ENCODE results near the gene BEST2. TPM values are rescaled to one million over a fixed set of nuclear protein-coding genes. Genes with fewer than 3 reads are reported as not detected.

The BEST2 gene
- total RNA-seq, 2 experiments from 2014 or later, result not detected

- POLR2A ChIA-PET, result no interaction called here
- CTCF ChIA-PET, result interaction anchor here (0.5 to 25.8 kb wide), 6 partner anchors 13 to 109 kb away, joined by 3 to 598 read pairs (median 3); partner anchors contain the start of genes JUNB, PRDX2 and THSD8
These were observed 3.0 kb downstream of the BEST2 start for GRCh38 chr19:12754465-12755196.

GRCh38 chr19:12756150-12756883 is 4.7 kb downstream of the BEST2 start:
- ChIA-PET CTCF (interaction anchor here (0.6 to 25.8 kb wide), 6 partner anchors 10 to 90 kb away, joined by 3 to 598 read pairs (median 10); partner anchors contain the start of genes JUNB, PRDX2 and THSD8), POLR2A (interaction anchor here (0.7 kb wide), 1 partner anchor 9 kb away, joined by 3 read pairs; no protein-coding TSS in a partner anchor)

GRCh38 chr19:12757544-12758274 is 6.1 kb downstream of the BEST2 start:
- POLR2A ChIA-PET, result no interaction called here
- CTCF ChIA-PET, result interaction anchor here (0.6 to 25.8 kb wide), 31 partner anchors 8 to 235 kb away, joined by 3 to 598 read pairs (median 4); partner anchors contain the start of genes DHPS, GET3, HOOK2 and JUNB

GRCh38 chr19:12759686-12760085 is 8.1 kb downstream of the BEST2 start:
- ChIA-PET CTCF (interaction anchor here (0.6 to 25.8 kb wide), 21 partner anchors 12 to 125 kb away, joined by 3 to 598 read pairs (median 5); partner anchors contain the start of genes FBXW9, JUNB, PRDX2 and RNASEH2A), POLR2A (no interaction called here)

DNA sequence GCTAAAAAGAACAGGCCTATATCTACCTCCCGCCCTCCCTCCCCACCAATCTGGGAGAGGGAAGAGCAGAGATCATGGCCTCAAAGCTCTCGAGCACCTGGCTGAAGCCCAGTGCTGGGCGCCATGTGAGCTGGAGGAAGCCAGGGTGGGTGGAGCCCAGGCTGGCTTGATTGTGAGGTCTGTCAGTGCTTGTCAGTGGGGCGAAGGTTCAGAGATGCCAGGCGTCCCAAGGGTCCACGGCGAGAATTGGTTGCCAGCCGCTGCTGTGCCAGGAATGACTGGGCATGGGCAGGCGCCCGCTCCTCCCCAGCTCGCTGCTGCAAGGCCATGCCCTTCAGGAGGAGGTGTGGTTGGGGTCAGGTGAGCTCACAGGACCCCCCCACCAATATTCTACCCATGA is 11.5 kb downstream of the BEST2 start:
- CTCF ChIA-PET, result interaction anchor here (0.6 to 25.8 kb wide), 5 partner anchors 13 to 152 kb away, joined by 3 to 598 read pairs (median 4); partner anchors contain the start of genes JUNB, PRDX2, RNASEH2A and THSD8
- POLR2A ChIA-PET, result interaction anchor here (0.7 to 1.2 kb wide), 2 partner anchors 33 to 40 kb away, joined by 4 to 12 read pairs; no protein-coding TSS in a partner anchor

DNA sequence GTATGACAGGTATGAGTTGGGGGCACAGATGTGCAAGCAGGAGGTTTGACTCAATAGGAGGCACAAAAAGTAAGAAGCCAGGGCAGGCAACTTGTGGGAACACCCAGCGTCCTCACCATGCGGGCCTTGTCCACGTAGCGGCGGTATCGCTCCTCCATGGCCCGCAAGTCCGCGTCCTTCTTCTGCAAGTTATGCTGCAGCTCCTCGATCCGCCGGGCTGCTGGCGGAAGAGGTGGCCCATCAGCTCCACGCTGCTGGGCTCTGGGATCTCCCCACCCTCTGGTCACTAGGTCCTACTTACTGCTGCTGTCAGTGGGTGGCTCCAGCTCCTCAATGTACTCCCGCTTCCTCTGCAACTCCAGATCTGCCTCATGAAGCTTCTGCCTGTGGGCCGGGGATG is 13.1 kb downstream of the BEST2 start:
- POLR2A ChIA-PET, result interaction anchor here (0.9 to 2.1 kb wide), 2 partner anchors 17 to 32 kb away, joined by 6 to 10 read pairs; no protein-coding TSS in a partner anchor
- CTCF ChIA-PET, result interaction anchor here (0.7 to 25.8 kb wide), 10 partner anchors 12 to 329 kb away, joined by 3 to 598 read pairs (median 4); partner anchors contain the start of genes GET3, JUNB, PRDX2 and RNASEH2A

DNA sequence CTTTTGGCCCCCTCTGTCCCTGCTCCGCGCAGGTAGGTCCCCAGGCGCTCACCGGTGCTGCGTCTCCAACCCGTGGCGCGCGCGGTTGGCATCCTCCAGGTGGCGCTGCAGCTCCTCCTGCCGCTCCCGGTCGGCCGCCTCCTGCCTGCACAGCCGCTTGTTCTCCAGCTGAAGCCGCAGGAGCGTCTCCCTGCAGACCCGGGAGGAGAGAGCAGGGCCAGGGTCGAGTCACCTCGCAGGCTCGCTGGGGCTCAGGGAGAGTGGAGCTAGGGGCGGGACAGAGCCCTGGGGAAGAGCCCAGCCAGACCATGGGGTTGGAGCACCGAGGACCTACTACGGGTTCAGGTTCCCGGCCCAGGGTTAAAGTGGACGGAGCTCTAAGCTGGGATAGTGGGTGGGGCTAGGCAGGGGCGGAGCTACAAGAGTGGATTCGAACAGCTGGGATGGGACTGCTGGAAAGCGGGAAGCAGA is 14.5 kb downstream of the BEST2 start:
- POLR2A ChIA-PET, result interaction anchor here (0.6 to 2.1 kb wide), 4 partner anchors 10 to 148 kb away, joined by 3 to 12 read pairs (median 7); partner anchors contain the start of gene JUNB
- CTCF ChIA-PET, result interaction anchor here (0.7 to 25.8 kb wide), 32 partner anchors 8 to 286 kb away, joined by 3 to 598 read pairs (median 4); partner anchors contain the start of genes GET3, JUNB, PRDX2 and RNASEH2A

- ChIA-PET CTCF (interaction anchor here (0.9 to 25.8 kb wide), 9 partner anchors 7 to 128 kb away, joined by 3 to 598 read pairs (median 4); partner anchors contain the start of genes JUNB, PRDX2 and THSD8), POLR2A (interaction anchor here (0.5 kb wide), 2 partner anchors 42 to 201 kb away, joined by 3 read pairs; no protein-coding TSS in a partner anchor)
These were observed 15.6 kb downstream of the BEST2 start for GRCh38 chr19:12767150-12767549.

DNA sequence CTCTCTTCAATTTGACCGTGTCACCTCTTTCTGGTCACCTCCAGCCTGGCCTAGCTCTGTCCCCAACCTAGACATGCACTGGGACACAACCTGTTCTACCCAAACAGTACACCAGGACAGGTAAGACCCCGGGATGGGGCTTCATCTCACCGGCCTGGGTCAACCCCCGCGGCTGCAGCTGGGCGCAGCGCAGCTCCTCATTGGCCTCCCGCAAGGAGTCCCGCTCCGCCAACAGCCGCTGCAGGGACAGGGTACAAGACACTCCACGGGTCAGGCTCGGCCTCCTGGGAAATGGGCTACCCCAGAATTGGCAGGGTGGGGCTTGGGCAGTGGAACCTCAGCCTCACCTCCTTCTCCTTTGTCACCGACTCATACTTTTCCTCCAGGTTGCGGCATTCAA is 16.1 kb downstream of the BEST2 start:
- ChIA-PET CTCF (interaction anchor here (0.9 to 25.8 kb wide), 7 partner anchors 10 to 78 kb away, joined by 3 to 598 read pairs (median 4); partner anchors contain the start of genes JUNB, PRDX2 and THSD8), POLR2A (interaction anchor here (0.5 kb wide), 1 partner anchor 200 kb away, joined by 3 read pairs; no protein-coding TSS in a partner anchor)

DNA sequence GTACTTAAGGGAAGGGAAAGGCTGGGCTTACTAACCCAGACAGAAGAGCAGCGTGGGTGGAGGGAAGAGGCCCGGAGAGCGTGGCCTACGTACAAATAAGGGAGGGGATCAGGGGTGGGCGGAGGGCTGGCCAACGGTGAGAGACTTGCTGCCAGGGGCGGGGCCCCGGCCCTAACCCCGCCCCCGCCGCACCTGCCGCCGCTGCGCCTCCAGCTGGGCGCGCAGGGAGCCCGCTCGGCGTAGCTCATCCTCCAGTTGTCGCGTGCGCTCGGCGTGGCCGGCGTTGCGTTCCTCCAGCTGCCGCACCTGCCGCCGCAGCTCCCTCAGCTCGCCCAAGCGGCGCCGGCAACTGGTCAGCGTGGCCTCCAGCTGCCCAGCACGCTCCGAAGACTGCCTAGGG is 18.1 kb downstream of the BEST2 start:
- ChIA-PET POLR2A (no interaction called here), CTCF (interaction anchor here (1.0 to 25.8 kb wide), 5 partner anchors 9 to 78 kb away, joined by 4 to 598 read pairs (median 9); partner anchors contain the start of genes JUNB, PRDX2 and THSD8)

DNA sequence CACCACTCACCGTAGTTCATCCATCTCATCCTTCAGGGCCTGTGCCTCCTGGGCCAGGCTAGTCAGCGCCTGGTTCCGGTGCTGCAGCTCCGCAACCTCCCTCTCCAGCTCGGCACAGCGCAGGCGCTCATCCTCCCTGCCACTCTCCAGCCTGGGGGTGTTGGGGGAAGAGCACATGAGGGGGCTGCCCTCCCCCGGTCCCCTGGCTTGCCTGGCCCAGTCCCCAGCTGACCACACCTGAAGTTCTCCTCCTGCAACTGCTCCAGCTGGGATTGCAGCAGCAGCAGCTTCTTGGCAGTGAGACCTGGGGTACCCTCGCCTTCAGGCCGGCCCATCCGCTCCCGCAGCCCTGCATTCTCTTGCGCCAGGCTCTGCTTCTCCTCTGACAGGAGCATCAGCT is 19.3 kb downstream of the BEST2 start:
- ChIA-PET CTCF (interaction anchor here (1.6 to 25.8 kb wide), 4 partner anchors 10 to 76 kb away, joined by 7 to 598 read pairs (median 14); partner anchors contain the start of genes JUNB, PRDX2 and THSD8), POLR2A (interaction anchor here (0.6 kb wide), 1 partner anchor 21 kb away, joined by 4 read pairs; the partner anchor contains the start of gene JUNB)

- ChIA-PET POLR2A (no interaction called here), CTCF (interaction anchor here (0.5 to 25.8 kb wide), 6 partner anchors 12 to 76 kb away, joined by 3 to 598 read pairs (median 4); partner anchors contain the start of genes JUNB, PRDX2, RNASEH2A and THSD8)
These were observed 20.7 kb downstream of the BEST2 start for GRCh38 chr19:12772323-12772722.

GRCh38 chr19:12773571-12773970 is 22.0 kb downstream of the BEST2 start:
- CTCF ChIA-PET, result interaction anchor here (0.7 to 25.8 kb wide), 7 partner anchors 7 to 975 kb away, joined by 3 to 598 read pairs (median 7); partner anchors contain the start of genes JUNB, PRDX2 and THSD8
- POLR2A ChIA-PET, result interaction anchor here (0.6 to 6.2 kb wide), 2 partner anchors 21 to 57 kb away, joined by 5 to 110 read pairs; partner anchors contain the start of gene JUNB

DNA sequence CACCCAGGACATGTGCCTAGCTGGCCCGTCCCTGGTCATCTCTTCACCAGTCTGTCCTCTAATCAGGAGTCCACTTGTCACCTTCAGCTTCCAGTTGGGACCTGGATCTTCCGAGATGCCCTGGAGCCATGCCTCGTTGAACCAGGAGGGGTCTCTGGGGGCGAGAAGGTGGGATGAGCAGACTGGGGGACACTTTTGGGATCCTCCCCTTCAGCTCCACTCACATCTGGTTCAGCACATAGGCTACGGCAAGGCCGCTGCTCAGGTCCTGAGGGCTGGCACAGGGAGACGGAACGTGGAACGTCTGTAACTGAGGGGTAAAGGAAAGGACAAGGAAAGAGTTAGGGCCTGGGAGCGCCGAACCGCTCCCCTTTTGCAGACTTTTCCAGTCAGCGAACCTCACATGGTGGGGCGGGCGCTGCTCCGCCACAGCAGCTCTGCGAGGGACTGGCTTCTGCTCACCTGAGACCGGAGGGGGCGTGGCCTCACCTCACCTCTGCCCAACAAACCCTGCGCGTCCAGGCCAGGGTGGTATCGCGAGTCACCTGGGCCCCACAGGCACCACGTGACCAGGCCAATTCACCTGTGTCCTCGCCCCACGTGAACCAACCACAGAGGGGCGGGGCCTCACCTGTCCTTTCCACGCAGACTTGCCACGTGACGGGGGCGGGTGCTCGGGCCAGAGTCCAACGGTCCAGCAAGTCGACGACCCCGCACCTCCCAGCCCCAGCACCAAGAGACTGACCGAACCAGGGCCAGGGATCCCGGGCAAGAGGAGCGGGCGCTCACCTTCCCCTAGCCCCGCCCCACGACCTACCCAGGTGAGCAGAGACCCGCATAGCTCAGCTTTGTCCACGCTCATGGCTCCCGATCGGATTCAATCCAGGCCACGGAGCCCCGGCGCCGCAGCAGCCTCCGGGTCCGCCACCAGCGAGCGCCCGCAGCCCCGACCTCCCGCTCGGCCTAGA is 23.3 kb downstream of the BEST2 start, which contains the start of gene HOOK2:
Gene HOOK2, minus strand, starts transcription at position 965 of the 968 bp plus-strand sequence. Its CDS starts 103 bp downstream, at position 862.
- POLR2A ChIA-PET, result interaction anchor here (6.2 kb wide), 1 partner anchor 19 kb away, joined by 110 read pairs; the partner anchor contains the start of gene JUNB
- CTCF ChIA-PET, result interaction anchor here (0.9 to 25.8 kb wide), 6 partner anchors 9 to 1196 kb away, joined by 3 to 598 read pairs (median 5); partner anchors contain the start of genes JUNB, PRDX2 and THSD8

- ChIA-PET POLR2A (interaction anchor here (1.7 to 6.2 kb wide), 2 partner anchors 12 to 17 kb away, joined by 8 to 110 read pairs; partner anchors contain the start of gene JUNB), CTCF (interaction anchor here (0.7 to 25.8 kb wide), 11 partner anchors 11 to 97 kb away, joined by 3 to 598 read pairs (median 4); partner anchors contain the start of genes GET3, JUNB, PRDX2 and RNASEH2A)
These were observed 25.8 kb downstream of the BEST2 start for GRCh38 chr19:12777217-12778016.
